GM12874 (cell line): ENCODE measurements around the gene CCL23.

Experiments used
- TF ChIP-seq, protein P1 (sequence below): IDR thresholded peaks from 2 replicates; pipeline ENCODE4 v1.5.1; 2011; ENCODE audit warnings: low read depth, mild to moderate bottlenecking, control low read depth, low read length, moderate library complexity; ENCODE audit not compliant: insufficient read depth

CCL23 gene

DNA sequence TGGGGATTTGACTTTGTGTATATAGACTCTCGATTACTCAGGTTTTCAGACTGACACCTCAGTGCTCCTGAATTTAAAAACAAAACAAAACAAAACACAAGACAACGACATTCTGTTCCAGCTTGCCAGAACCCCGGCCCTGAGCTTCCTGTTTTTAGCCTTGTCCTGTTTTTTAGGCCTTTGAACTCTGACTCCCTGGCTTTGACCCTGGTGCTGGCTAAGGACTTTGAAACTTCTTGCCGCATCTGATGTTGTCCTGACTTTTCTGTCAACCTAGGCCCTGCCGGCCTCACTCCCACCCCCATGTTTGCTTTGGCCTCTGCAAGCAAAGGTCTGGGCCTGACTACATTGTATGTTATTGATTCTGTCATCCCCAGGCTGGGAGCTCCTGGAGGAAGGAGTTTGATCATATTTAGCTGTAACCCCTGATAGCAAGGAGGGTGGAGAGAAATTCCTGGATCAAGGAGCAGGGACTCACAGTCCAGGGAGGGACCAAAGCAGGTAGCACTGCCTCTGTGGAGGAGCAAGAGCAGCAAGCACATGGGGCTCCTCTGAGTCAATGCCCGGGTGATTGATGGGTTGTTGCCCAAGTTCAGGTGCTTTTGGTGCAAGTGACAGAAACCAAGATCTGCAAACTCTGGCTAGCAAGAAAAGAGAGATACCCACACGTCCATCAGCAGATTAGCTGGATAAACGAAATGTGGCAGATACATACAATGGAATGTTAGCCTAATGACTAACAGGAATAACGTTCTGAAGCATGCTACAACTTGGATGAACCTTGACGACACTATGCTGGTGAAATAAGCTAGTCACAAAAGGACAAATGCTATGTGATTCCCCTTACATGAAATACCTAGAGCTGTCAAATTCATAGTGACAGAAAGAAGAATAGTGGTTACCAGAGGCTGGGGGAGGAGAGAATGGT, 44.2 kb downstream of the CCL23 start:
- TF ChIP-seq, protein P1, sequence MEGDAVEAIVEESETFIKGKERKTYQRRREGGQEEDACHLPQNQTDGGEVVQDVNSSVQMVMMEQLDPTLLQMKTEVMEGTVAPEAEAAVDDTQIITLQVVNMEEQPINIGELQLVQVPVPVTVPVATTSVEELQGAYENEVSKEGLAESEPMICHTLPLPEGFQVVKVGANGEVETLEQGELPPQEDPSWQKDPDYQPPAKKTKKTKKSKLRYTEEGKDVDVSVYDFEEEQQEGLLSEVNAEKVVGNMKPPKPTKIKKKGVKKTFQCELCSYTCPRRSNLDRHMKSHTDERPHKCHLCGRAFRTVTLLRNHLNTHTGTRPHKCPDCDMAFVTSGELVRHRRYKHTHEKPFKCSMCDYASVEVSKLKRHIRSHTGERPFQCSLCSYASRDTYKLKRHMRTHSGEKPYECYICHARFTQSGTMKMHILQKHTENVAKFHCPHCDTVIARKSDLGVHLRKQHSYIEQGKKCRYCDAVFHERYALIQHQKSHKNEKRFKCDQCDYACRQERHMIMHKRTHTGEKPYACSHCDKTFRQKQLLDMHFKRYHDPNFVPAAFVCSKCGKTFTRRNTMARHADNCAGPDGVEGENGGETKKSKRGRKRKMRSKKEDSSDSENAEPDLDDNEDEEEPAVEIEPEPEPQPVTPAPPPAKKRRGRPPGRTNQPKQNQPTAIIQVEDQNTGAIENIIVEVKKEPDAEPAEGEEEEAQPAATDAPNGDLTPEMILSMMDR = no peak

- TF ChIP-seq, protein P1 = no peak
Observed at GRCh38 chr17:35972945-35973332, 44.8 kb downstream of the CCL23 start.

- TF ChIP-seq, protein P1 = no peak
Observed at GRCh38 chr17:35972535-35972934, 45.2 kb downstream of the CCL23 start.

DNA sequence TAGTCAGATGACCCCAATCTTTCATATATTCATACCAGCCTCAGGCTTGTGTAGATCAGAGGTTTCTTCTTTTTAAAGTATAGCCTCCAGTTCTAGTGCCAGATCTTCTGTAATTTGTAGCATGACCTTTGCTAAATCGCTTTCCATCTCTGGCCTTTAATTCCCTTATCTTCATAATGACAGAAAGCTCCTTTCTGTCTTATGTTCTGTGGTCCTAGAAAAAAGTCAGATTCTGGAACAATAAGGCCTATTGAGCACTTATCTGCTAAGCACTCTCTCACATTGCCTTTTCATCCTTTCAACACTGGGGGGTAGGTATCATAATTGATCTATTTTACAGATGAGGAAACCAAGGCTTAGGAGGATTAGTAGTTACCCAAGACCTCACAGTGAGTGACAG, 45.7 kb downstream of the CCL23 start:
- TF ChIP-seq, protein P1 = no peak

GRCh38 chr17:35969558-35970380, 48.0 kb downstream of the CCL23 start:
- TF ChIP-seq, protein P1 = peak; percentile 69

- TF ChIP-seq, protein P1 = no peak
Observed at GRCh38 chr17:35968520-35969054, 49.2 kb downstream of the CCL23 start.

GRCh38 chr17:35965272-35965671, 52.5 kb downstream of the CCL23 start:
- TF ChIP-seq, protein P1 = no peak
